GM21576 (cell line): Measurements from ENCODE around the gene MTG2.

Experiments
- ATAC-seq: cut with Tn5 transposase; IDR thresholded peaks from one replicate; pipeline ENCODE4 v1.9.1; 2021; ENCODE audit warnings: mild to moderate bottlenecking, moderate library complexity; ENCODE audit not compliant: unreplicated experiment

Gene MTG2

DNA sequence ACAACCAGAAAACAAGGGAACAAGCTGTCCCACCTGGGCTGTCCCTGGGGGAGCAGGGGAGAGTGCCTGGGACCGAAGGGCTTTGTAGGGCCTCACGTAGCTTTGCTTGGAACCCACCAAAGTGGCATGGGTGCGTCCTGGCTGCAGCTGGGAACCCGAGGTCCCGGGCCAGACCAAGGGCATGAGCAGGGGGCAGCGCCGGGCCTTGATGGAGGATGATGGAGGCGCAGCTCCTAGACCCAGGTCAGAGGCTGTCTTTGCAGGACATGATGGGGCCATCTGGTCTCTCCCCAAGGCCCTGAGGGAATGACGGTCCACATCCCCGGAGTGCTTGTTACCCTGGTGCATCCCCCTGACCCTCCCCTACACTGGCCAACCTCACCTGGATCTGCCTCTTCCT is 47.9 kb downstream of the MTG2 start:
- ATAC-seq: no peak

DNA sequence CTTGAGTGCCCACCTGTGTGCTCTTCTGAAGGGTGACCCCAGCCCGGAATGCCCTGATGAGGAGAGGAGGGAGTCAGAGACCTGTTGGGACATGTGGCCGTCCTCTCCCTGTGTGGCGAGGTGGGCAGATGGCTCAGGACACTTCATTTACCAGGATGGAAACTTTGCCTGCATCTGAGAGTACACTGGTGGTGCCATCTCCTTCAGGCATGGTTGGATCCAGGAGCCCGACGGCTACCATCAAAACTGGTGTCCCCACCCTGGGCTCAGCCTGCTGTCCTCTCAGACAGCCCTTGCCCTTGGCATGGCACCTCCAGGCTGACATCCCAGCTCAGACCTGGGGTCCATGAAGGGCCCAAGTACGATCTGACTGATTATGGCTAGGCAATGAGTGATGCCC is 48.5 kb downstream of the MTG2 start:
- no peak for ATAC-seq

DNA sequence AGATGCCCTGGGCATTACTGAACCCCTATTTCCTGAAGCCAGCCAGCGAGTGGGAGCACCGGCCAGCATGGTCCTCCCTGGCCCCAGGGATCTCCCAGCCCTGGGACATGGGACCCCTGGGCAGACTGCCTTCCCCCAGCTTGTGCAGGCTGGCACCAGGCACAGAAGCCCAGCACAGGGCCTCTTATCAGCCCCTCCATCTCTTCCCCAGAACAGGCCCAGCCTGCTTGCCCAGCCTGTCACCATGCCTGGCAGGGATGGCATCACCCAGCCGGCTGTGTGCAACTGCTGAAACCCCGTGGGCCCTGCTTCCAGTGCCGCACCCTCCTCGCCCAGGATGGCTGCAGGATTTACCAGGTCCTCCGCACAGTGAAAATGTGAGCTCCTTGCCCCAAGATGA is 49.4 kb downstream of the MTG2 start:
- ATAC-seq: no peak

DNA sequence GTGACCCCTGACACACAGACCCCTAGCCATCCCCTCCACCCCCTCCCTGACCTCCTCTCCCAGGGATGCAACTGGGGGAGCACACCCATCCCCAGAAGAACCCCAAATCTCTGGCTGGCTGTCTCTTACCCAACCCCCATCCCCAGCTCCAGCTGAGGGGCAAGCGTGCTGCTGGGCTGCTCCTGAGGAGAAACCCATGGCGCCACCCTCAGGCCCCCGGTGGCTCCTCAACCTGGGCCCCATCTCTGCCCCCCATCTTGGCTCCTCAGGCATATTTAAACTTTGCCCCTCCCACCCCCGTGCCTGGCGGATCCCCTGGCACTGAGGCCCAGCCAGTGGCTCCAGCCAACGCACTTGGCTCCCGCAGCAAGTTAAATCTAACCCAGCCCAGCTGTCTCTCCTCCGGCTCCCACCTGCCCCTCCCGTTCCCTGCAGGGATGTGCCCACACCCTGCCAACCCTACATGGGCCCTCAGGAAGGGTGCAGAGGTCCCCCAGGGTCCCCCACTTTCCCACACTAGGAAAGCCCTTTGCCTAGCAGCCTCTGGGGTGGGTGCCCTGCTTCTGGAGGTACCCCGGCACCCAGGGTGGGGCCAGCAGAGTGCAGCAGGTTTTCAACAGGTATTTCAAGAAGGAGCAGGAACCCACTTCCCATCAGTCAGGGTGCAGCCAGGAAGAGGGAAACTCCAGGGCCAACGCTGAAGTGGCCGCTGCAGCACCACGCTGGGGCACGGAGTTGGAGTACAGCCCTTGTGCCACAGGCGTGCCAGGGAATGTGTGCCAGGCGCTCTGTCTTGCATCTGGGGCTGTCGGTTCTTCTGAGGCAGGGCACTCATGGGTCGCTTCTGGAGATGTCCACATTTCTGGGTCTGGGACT is 50.2 kb downstream of the MTG2 start:
- no peak for ATAC-seq

DNA sequence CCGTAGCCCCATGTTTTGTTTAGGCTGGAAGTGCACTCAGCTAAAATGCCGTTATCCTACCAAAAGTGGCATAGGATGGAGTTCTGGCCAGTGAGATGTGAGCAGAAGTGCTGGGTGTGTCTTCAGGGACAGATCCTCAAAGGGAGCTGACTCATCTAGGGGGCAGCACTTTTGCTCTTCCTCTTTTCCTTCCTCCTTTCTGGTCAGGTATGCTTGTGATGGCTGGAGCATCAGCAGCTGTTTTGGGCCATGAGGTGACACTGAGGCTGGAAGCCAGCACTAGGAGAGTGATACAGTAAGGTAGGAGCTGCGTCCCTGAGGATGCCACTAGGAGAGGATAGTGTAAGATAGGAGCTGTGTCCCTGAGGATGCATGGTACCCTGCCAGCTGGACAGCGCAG is 50.9 kb downstream of the MTG2 start:
- no peak for ATAC-seq

DNA sequence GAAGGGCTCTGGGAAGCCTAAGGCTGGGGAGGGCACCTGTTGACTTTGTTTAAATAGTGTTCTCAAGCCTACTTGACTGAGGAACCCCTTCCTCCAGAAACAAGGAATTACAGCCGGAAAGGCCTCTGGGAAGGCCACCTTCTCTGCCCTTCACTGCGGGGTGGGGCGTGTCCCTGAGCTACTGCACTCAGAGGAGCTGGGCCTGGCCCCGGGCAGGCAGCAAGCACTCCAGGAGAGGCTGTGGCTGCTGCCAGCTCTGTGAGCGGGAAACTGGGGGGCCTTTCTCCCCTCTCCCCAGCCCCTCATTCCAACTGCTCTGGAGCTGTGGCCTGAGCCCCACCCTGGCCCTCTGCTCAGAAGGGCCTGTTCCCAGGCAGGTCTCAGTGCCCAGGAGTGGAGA is 51.5 kb downstream of the MTG2 start:
- ATAC-seq: no peak

DNA sequence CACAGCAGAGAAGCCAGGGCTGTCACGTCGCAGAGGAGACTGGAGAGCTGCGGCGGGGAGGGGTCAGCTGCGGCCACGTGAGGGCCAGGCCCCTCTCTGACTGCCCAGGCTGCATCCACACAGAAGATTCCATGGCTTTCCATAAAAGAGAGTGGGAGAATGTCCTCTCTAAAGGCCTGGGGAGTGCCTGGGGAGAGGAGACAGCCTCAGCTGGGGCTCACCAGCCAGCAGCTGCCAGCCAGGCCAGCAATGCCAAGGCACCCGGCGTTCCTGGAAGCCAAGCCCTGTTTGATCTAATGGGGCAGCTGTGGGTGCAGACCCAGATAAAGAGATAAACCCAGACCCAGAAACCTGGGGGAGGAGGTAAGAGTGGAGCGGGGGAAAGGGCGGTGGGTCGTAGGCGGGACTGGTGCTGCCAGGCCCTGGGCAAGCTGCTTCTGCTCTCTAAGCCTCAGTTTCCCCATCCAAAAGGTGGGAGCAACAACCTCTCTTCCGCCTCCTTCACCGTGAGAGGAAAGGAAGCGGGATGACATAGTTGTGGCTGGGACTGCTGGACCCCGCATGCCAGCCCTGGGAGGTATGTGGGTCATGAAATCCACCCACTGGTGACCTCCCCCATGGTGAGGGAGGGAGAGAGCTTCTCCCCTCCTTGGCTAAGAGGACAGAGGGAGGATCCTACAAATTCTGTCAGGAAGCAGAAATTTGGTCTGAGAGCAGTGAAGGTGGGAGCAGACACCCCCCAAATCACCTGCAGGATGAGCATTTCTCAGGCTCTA is 52.4 kb downstream of the MTG2 start:
- no peak for ATAC-seq

DNA sequence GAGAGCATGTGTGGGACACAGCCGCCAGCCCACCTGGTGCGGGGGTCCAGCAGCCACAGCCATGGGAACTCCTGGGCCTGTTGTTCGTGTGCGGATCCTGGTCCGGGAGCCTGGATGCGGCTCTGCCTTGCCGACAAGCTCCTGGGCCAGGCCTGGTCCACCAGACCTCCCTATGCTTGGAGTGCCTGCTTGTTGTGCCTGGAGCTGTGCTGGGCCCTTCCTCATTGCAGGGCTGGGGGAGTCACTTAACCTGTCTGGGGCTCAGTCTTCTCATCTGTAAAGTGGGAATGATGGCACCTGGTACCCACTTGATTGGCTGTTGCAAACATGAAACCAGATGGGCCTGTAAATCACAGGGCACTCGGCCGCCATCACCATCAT is 52.9 kb downstream of the MTG2 start:
- ATAC-seq: no peak

DNA sequence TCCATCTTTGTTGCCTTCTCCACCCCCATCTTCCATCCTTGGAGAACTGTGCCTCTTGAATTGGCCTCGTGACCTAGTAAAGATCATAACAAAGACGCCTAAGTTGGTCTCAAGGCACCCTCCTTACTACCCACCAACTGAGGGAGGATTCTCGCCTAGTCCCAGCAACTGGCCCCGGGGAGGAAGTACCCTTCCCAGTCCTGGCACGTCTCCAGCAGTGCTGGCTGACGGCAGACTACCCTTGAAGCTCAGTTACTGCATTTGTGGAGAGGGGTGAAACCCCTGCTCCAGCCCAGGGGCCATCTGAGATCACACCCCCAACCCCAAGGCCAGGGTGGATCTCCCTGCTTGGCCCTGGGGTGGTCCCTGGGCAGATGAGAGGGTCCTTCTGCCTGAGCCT is 53.4 kb downstream of the MTG2 start:
- no peak for ATAC-seq

DNA sequence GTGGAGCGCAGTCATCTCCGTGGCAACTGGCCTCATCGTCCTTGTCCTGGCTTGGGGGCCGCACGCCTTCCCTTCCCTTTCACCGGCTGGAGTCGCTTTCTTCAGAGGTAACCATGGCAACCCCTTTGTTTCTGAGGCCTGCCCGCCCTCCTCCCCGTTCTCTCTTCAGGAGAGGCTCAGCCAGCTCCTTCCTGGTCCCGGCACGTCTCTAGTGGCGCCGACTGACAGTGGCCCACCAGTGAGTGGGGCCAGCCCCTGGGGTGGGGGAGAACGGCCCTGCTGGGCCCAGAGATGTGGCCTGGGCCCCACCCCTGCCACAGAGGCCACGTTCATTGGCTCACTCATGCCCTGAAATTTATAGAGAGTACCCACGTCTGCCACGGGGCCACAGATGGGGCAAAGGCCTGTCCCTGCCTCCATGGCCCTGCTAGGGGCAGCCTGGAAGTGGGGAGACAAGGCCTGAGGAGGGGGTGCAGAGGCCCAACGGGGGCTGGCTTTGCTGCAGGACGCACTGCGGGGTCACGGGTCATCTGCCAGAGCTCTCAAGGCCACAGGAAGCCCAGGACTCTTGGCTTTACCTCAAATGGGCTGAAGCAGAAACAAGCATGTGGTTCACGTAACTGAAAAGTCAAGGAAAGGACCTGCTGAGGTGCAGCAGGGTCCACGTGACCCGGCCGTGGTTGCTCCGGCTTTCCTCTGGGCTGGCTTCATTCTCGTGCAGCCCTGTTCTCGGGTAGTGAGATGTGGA is 54.1 kb downstream of the MTG2 start:
- ATAC-seq: no peak

DNA sequence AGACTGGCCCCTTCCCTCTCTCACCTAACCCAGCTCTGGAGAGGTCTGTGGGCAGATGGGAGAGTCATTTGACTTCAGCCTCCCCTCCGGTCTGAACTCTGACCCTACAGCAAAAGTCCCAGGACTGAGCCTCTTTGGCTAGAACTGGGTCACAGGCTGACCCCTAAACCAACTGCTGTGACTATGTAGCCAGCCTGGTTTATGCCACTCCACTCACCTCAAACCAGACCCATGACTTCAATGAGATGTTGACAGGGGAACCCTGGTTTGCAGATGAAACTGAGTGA is 54.6 kb downstream of the MTG2 start:
- no peak for ATAC-seq

DNA sequence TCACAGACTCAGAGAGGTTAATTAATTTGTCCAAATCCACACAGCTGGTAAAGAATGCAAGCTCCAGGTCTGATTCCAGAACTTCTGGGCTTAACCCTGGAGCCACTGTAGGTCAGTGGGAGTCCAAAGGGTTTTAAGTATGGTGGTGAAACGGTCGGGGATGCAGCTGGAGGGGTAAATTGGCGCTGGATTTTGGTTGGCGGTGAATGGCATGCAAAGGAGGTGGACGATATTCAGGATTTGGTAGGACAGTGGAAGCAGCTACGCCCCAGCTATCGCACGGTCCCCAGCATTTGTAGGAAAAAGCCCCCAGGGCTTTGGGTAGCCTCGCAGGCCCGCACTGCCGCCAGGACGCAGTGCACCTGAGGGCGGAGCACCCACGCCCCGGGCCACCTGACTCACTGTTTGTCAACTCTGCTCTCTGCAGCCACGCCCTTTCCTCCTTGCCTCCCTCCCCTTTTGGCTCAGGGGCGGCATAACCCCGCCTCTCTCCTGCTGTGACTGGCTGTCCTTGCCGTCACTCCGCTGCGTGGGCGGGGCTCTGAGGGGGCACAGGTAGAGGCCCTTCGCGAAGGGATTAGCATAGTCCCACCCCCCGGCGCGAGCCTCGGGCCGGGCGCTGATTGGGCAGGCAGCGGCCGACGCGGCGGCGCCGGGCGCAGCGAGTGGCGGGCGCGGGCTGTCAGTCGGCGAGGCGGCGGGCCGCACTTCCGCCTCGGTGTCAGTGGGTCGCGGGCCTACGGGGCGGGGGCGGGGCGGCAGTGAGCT is 55.2 kb downstream of the MTG2 start, which contains the start of gene OSBPL2:
TSS of gene OSBPL2 (plus strand) at position 721 of the 768 bp plus-strand sequence. CDS start 17,664 bp downstream, outside the sequence.
- ATAC-seq: peak; percentile 97

DNA sequence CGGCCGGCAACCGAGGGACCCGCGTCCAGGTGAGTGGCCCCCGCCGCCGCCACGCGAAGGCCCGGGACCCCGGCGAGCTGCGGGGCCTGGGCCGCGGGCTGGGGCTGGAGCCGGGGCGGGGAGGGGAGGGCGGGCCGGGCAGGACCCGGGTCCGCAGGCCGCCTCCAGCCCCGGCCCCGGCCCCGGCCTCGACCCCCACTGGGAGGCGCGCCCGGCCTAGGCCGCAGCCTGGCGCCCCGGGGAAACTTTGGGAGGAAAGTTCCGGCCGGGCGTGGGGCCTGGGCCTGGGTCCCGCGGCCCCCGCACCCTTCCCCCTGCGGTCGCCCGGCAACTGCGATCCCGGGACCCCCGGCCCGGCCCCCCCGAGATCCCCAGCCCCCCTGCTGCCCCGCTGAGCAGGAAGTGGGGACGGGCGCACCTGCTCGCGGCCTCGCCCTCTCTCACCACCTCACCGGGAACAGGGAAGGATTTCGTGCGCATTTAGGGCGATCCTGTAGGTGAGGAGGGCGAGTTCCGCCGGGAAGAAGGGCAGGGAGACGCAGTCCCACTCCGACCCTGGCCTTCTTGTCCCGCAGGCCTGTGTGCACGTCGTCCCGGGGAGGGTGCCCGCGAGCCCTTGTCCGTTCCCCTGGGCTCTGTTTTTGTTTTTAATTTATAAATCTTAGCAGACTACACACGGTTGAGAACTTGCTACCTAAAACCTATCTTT is 55.9 kb downstream of the MTG2 start:
- no peak for ATAC-seq

DNA sequence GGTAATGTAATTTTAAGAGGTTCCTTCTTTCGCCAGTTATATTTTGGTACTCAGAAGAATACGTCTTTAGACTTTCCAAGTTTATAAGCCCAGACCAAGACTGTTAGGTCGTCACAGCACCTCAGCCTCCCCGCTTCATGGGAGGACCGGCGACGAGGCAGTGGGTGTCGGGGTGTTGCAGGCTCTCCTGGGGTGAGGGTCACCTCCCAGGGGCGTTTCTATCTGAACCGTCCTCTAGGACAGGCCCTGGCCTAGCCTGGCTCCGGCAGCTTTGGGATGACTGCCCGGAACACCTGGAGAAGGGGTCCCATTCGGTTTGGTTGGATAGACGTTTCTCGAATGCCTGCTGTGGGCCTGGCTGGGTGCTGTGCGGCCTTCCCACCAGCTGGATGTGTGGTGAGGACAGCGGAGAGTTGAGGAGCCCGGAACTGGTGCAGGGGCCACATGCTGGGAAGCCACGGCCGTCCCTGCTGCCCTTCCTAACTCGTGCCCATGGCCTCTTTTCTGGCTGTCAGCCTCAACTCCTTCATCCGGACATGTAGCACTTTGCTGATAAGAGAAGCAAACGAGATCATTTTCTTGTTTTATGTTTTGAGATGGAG is 56.6 kb downstream of the MTG2 start:
- no peak for ATAC-seq

DNA sequence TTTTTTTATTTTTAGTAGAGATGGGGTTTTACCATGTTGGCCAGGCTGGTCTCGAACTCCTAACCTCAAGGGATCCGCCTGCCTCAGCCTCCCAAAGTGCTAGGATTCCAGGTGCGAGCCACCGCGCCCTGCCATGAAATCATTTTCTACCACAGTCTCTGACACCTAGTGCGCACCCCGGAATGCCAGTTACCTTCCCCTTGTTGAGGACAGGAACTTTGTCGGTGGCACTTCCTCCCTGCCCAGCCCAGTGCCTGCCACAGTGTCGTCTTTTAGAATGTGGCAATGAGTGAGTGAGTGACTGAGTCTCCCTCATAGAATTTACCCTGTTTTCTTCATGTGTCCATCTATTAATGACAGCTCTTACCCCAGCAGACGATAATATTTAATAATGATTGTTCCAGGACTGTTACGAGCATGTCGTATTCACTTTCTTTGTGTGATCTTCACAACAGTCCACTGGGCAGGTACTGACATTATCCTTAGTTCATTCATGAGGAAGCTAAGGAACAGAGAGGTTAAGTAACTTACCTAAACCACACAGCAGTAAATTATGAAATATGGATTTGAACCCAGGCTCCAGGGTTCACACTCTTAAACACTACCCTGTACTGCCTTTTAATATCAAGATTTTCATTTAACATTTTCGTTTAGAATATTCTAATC is 57.3 kb downstream of the MTG2 start:
- ATAC-seq: no peak

DNA sequence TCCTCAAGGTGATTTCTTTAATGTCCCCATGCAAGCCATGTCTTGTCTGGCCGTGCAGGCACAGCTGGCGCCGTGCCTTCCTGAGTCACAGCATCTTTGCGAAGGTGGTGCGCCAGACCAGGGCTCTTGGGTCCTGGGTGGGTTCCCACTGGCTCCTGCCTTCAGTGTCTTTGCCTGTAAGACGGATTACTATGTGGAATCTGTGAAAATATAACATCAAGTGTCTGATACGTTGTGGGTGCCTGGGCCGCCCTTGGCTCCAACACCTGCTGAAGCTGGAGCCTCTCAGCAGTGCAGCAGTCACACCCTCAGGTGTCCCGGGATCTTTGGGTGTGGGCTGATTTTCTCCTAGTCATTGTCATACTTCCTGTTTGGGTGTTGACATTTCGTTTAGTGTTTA is 58.7 kb downstream of the MTG2 start:
- ATAC-seq: no peak

DNA sequence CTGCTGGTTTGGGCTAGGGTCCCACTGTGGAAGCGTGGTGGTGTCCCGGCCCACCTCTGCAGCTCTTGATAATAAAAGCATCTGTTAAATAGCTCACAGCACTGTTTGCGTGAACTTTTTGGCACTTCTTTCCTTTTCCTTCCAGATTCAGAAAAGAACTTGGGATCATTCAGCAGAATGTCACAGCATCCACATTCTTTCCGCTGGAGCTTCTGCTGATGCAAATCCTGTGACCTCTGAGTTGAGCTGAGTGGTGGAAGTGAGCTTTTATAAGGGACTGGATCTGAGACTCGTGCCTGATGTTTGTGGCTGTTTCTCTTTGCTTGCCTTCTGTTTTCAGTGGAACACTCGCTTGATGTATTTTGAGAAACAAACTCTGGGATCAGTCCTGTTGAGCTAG is 59.3 kb downstream of the MTG2 start:
- ATAC-seq: no peak

DNA sequence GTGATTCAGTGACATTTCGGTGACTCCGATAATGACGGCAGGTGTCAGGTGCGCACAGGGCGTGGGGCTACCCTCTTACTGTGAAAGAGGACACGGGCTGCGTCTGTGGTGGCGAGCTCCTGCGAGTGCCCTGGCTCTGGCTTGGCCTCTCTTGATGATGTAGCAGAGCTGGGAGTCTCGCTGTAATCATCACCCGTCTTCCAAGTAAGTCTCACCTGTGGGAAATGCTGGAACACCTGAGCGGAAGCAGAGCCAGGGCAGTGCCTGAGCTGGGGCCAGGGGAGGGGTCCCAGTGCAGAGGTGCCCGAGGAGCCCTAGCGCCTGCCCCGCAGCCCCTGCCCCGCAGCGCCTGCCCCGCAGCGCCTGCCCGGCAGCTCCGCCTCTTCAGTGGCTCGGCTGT is 60.3 kb downstream of the MTG2 start:
- no peak for ATAC-seq

DNA sequence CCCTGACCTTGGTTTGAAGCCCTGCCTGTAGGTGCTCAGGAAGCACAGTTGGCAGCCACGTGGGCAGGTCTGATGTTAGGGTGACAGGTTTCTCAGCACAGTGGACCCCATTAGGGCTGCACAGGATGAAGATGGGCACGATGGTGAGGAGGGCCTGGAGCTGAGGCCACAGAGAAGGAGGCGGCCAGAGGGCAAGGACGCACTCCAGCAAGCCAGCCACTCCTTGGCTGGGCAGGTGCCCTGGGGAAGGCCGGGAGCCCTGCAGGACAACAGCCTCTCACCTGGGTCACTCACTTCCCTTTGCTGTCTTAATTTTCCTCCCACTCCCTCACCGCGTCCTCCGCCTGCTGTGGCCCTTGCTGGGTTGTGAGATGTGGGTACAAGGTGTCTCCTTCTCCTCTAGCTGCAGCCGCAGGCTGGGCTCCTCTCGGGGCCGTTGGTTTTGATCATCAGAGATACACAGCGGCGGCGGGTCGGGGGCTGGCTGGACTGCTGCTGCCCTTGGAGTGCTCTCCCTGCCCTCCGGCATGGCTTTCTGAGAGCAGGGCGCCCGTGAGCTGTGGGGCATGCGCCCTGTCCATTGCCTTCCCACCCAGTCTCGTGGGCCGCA is 61.2 kb downstream of the MTG2 start:
- no peak for ATAC-seq
